NCI-H2196 treated with DMSO at 0.1 percent for 48 hours (cell line): ENCODE results near the gene LIMCH1.

Experiments
- DNase-seq: peaks from one replicate; lab custom pipeline; 2025; ENCODE audit not compliant: unreplicated experiment; lab: John Stamatoyannopoulos, UW

The LIMCH1 gene

GRCh38 chr4:41532336-41532735 lies 5.6 kb upstream of the LIMCH1 start:
- DNase-seq: no peak

DNA sequence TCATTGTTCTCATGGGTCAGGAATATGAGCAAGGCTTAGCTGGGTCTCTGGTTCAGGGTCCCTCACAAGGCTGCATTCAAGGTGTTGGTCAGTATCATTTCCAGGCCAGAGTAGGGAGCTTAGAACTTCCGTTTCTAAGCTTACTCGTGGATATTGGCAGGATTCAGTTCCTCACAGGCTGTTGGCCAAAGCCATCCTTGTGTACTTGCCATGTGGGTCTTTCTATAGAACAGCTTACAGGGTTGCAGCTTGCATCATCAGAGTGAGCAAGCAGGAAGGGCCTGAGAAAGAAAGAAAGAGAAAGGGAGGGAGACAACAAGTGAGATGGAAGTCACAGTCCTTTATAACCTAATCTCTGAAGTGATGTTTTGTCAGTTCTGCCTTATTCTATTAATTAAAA lies 5.1 kb upstream of the LIMCH1 start:
- no peak for DNase-seq

- DNase-seq: no peak
Observed at GRCh38 chr4:41533680-41534079, 4.3 kb upstream of the LIMCH1 start.

GRCh38 chr4:41534404-41534803 lies 3.6 kb upstream of the LIMCH1 start:
- no peak for DNase-seq

- no peak for DNase-seq
Observed at GRCh38 chr4:41535911-41536371, 2.0 kb upstream of the LIMCH1 start.

DNA sequence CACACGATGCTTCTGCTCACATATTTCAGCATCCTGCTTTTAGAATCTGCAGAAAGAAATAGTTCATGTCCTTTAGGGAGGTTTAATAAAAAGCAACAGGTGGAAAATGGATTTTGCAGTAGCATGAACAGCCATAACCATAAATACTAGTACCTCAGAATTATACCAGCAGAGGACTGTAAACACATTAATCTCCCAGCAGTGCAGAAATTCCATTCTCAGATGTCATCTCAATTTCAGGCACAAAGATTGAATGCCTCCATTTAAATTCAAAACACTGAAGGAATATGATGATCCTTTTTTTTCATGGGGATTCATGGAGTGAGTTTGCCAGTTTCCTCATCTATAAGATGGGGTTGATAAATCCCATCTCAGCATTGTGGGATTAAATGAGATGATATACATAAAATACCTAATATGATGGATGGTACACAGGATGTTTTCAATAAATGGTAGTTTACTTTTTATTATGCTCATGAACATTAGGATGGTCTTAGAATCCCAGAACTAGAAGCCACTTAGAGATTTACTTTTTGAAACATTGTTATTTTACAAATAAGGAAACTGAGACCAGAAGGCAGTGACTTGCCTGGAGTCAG lies 566 bp upstream of the LIMCH1 start:
- DNase-seq: no peak

GRCh38 chr4:41538887-41539498 lies 1.0 kb downstream of the LIMCH1 start:
- no peak for DNase-seq

- no peak for DNase-seq
Observed at GRCh38 chr4:41539711-41540110, 1.8 kb downstream of the LIMCH1 start.

- no peak for DNase-seq
Observed at GRCh38 chr4:41540687-41541086, 2.7 kb downstream of the LIMCH1 start.

DNA sequence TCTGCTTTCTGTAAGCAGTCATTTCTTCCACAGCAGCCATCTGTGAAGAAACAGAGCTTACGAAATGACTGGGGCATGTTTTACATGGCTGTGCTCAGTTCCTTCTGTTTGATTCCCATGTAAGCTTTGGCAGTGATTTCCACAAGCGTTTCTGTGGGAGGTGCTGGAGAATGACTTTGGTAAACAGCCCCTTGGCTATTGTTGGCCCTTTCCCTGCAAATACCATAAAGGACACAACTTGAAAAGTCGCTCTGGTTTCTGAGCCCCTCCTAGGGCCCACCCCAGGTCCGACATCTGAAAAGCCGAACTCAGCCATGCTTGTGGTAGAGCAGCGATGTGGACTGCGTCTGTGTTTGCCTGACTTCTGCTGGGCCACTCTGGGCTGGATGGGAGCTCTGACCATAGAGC lies 3.7 kb downstream of the LIMCH1 start:
- DNase-seq: no peak

- DNase-seq: no peak
Observed at GRCh38 chr4:41542526-41543275, 4.7 kb downstream of the LIMCH1 start.

DNA sequence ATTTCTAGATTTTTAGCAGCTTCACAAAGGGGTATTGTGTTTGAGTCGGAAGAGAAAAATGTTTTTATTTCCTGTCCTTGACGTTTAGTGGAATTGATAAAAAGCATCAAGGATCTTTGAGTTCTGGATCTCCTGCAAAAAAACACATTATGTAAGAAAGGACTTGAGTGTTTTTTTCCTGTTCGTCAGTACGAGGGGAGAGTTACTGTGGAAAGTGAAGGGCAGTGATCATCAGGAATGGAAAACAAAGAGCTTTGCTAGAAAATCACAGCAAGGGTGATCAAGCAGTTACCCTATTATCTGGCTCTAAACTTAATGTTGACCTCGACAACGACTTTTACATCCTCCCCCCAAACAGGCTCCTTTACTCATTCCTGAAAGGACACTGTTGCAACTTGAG lies 7.3 kb downstream of the LIMCH1 start:
- DNase-seq: no peak

GRCh38 chr4:41546638-41547037 lies 8.7 kb downstream of the LIMCH1 start:
- no peak for DNase-seq

GRCh38 chr4:41548305-41548880 lies 10.4 kb downstream of the LIMCH1 start:
- DNase-seq: no peak

- DNase-seq: no peak
Observed at GRCh38 chr4:41549478-41549877, 11.5 kb downstream of the LIMCH1 start.

DNA sequence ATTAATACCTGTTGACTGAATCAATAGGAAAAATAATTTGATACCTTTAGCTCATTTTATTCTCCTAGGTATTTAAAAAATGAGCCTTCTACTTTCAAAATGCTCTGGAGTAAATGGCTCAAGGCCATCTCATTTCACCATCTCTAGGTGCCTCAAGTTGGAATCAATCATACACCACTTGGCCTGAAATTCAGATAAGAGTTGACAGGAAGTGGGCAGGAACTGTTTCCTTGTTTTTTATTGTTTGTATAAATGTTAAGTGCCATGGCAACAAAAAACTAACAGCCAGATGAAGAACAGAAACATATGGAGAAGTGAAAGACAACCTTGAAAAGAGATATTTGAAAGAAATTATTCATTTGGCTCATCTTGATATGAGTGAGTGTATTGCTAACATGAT lies 12.4 kb downstream of the LIMCH1 start:
- DNase-seq: no peak

DNA sequence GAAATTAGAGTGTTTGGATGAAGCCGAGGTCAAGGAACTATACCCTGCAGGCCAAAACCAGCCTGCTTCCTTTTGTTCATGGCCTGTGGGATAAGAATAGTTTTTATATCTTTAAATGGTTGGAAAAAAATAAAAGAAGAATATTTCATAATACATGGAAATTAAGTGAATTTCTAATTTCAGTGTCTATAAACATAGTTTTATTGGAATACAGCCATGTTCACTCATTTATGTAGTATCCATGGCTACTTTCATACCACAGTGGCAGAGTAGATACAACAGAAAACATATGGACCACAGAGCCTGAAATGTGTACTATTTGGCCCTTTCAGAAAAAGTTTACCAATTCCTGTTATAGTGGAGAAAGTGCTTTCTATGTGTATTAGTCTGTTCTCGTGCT lies 13.6 kb downstream of the LIMCH1 start:
- DNase-seq: no peak

GRCh38 chr4:41554905-41555304 lies 16.9 kb downstream of the LIMCH1 start:
- DNase-seq: no peak

GRCh38 chr4:41556526-41556925 lies 18.6 kb downstream of the LIMCH1 start:
- no peak for DNase-seq

- no peak for DNase-seq
Observed at GRCh38 chr4:41559940-41560516, 22.1 kb downstream of the LIMCH1 start.

- DNase-seq: no peak
Observed at GRCh38 chr4:41561244-41561643, 23.3 kb downstream of the LIMCH1 start.

DNA sequence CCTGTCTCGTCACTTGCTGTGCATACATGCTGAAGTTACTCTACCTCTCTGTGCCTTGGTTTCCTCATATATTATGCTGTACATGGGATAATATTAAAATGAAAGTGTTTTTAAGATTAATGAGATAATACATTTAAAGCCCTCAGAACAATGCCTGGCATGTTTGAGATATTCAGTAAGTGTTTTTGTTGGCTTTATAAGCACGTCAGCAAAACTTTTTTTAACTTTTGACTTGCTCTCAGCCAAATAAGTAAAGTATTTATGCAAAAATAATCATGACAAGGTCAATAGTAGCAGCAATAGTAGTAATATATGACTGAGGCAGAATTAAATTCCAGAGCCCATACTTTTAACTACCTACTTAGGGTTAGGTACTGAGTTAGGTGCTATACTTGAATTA lies 29.2 kb downstream of the LIMCH1 start:
- DNase-seq: no peak
